Endothelial cell (in vitro differentiated cells): ENCODE measurements around the gene GFOD1. TPM values are rescaled to one million over a fixed set of nuclear protein-coding genes. Genes with fewer than 3 reads are reported as not detected.
"Not testable (repeated sequence)": the region's sequence is repeated elsewhere in the genome, so short reads cannot be mapped to it uniquely, and the experiment has no call there.

Source experiments
- DNase-seq: peaks from one replicate; pipeline ENCODE4 v3.0.0; 2021; ENCODE audit warnings: low spot score
- H3K27ac Mint-ChIP-seq: one replicate; pipeline ENCODE4 v1.8.0; 2021; ENCODE audit warnings: mixed read lengths, inconsistent platforms; ENCODE audit not compliant: unreplicated experiment
- H3K27me3 Mint-ChIP-seq: one replicate; pipeline ENCODE4 v1.8.0; 2021; ENCODE audit warnings: mild to moderate bottlenecking, moderate library complexity, mixed read lengths, inconsistent platforms; ENCODE audit not compliant: unreplicated experiment
- H3K36me3 Mint-ChIP-seq: one replicate; pipeline ENCODE4 v1.8.0; 2021; ENCODE audit warnings: mild to moderate bottlenecking, low read depth, mixed read lengths, inconsistent platforms; ENCODE audit not compliant: unreplicated experiment
- H3K4me1 Mint-ChIP-seq: one replicate; pipeline ENCODE4 v1.8.0; 2021; ENCODE audit warnings: mild to moderate bottlenecking, mixed read lengths, inconsistent platforms; ENCODE audit not compliant: unreplicated experiment
- H3K4me3 Mint-ChIP-seq: one replicate; pipeline ENCODE4 v1.8.0; 2021; ENCODE audit warnings: mild to moderate bottlenecking, mixed read lengths, inconsistent platforms; ENCODE audit not compliant: unreplicated experiment
- H3K9me3 Mint-ChIP-seq: one replicate; pipeline ENCODE4 v1.8.0; 2021; ENCODE audit warnings: mixed read lengths, inconsistent platforms; ENCODE audit not compliant: unreplicated experiment
- total RNA-seq: library from RNA; stranded (reverse); fragmentation: NEBNext Ultra II Directional; extraction: Animal tissue kit (Norgen Biotek cat#: 25700); gene quantifications from one replicate; pipeline ENCODE4 v1.2.1, GENCODE V29; 2021; ENCODE audit not compliant: unreplicated experiment
- TF ChIP-seq, protein P1 (sequence below): fragments of 200-600 bp; sonication (generic); IDR thresholded peaks from one replicate; pipeline ENCODE4 v1.5.0; 2021; ENCODE audit warnings: antibody characterized with exemption; ENCODE audit not compliant: unreplicated experiment

Gene GFOD1
- total RNA-seq, 1 donor from 2014 or later: 47.6 TPM

DNA sequence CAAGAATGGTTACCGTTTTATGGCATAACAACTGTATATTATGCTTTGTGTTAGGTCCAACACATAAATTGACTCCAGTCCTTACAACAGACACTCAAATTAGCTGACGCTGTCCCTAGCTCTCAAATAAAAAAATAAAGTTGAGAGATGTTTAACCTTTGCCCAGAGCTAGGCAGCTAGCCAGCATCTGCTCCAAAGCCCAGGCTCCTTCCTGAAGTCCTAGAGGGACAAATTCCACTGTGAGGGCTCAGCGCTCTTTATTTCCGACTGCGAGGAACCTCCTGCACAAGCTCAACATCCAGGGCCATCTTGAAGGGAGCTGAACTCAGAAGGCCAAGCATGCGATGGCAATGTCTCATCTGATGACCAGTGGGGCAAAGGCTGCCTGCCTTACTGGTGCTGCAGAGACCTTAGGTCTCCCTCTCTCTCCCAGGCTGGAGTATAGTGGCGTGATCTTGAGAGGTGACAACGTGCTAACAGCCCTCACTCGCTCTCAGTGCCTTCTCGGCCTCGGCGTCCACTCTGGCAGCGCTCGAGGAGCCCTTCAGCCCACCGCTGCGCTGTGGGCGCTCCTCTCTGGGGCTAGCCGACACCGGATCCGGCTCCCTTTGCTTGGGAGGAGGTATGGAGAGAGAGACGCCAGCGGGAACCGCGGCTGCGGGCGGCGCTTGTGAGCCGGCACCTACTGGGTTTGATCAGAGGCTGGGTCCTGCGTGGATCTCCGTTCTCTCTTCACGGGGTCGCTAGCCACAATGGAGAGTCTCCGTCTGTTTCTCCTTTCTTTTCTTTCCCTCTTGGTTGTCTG lies 24.7 kb upstream of the GFOD1 start:
- H3K27me3 Mint-ChIP-seq: peaks cover 2% of the 10 kb centered on the region
- DNase-seq: no peak
- TF ChIP-seq, protein P1, sequence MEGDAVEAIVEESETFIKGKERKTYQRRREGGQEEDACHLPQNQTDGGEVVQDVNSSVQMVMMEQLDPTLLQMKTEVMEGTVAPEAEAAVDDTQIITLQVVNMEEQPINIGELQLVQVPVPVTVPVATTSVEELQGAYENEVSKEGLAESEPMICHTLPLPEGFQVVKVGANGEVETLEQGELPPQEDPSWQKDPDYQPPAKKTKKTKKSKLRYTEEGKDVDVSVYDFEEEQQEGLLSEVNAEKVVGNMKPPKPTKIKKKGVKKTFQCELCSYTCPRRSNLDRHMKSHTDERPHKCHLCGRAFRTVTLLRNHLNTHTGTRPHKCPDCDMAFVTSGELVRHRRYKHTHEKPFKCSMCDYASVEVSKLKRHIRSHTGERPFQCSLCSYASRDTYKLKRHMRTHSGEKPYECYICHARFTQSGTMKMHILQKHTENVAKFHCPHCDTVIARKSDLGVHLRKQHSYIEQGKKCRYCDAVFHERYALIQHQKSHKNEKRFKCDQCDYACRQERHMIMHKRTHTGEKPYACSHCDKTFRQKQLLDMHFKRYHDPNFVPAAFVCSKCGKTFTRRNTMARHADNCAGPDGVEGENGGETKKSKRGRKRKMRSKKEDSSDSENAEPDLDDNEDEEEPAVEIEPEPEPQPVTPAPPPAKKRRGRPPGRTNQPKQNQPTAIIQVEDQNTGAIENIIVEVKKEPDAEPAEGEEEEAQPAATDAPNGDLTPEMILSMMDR: no peak
- no peak overlapping the region for H3K4me3 Mint-ChIP-seq
- peaks cover 6% of the 10 kb centered on the region for H3K36me3 Mint-ChIP-seq
- H3K4me1 Mint-ChIP-seq: no peaks in the 10 kb centered on the region
- no peak overlapping the region for H3K27ac Mint-ChIP-seq
- no peaks in the 10 kb centered on the region for H3K9me3 Mint-ChIP-seq

DNA sequence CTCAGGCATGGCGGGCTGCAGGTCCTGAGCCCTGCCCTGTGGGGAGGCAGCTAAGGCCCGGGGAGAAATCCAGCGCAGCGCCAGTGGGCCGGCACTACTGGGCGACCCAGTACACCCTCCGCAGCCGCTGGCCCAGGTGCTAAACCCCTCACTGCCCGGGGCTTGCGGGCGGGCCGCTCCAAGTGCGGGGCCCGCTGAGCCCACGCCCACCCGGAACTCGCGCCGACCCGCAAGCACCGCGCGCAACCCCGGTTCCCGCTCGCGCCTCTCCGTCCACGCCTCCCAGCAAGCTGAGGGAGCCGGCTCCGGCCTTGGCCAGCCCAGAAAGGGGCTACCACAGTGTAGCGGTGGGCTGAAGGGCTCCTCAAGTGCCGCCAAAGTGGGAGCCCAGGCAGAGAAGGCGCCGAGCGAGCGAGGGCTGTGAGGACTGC lies 23.8 kb upstream of the GFOD1 start:
- not testable (repeated sequence) for H3K27ac Mint-ChIP-seq, DNase-seq

DNA sequence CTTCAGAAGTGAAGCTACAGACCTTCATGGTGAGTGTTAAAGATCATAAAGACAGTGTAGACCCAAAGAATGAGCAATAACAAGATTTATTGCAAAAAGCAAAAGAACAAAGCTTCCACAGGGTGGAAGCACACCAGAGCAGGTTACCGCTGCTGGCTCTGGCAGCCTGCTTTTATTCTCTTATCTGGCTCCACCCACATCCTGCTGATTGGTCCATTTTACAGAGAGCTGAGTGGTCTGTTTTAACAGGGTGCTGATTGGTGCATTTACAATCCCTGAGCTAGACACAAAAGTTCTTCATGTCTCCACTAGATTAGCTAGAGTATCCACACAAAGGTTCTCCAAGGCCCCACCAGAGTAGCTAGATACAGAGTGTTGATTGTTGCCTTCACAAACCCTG lies 23.0 kb upstream of the GFOD1 start:
- not testable (repeated sequence) for H3K27me3 Mint-ChIP-seq, H3K9me3 Mint-ChIP-seq, H3K4me3 Mint-ChIP-seq, DNase-seq, H3K4me1 Mint-ChIP-seq, H3K36me3 Mint-ChIP-seq, H3K27ac Mint-ChIP-seq

More for the DNA sequence above, 23.8 kb upstream of the GFOD1 start:
- H3K27me3 Mint-ChIP-seq, H3K4me3 Mint-ChIP-seq, H3K36me3 Mint-ChIP-seq, H3K9me3 Mint-ChIP-seq, H3K4me1 Mint-ChIP-seq: not testable (repeated sequence)

DNA sequence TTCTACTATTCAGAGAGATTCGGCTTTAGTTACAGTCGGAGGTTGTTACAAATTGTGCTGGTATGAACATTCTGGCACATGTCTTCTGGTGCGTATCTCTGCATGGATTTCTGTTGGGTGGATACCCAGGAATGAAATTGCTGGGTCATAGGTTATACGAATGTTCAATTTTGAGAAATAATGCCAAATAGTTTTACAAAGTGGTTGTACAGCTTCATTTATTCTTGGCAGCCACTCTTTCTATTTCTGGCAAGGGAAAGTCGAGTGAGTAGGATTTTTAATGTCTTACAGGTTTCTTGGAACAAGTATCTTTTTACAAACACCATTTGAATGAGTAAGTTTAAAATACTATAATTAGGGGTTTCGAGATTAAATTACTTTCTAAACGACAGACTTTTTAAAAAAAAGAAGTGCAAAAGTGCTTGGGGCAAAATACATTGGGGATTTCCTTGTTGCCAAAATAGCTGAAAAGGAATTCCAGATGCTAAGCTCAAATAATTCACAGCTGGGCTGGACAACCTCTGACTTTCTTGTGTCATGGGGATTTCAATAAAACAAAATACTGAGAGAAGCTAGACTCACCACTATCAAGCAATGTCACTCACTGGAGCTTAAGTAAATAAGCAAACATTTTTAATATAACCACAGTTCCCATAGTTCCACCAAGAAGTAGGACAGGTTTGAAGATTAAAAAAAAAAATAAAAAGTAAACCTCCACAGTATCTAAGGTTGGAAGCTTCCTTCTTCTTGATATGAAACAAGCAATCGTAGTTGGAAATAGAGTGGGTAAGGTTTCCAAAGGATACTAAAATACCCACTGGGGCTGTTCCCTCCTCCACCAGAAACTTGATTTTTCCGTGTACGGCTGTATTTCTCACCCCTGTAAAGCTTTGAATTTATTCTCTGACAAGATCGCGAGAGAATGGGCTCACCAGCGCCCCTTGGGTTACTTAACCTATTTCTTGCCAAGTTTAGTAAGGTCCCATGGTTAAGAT lies 21.6 kb upstream of the GFOD1 start:
- no peak overlapping the region for H3K27ac Mint-ChIP-seq
- H3K9me3 Mint-ChIP-seq: no peaks in the 10 kb centered on the region
- no peak overlapping the region for H3K4me3 Mint-ChIP-seq
- H3K4me1 Mint-ChIP-seq: peaks cover 10% of the 10 kb centered on the region
- peaks cover 6% of the 10 kb centered on the region for H3K36me3 Mint-ChIP-seq
- TF ChIP-seq, protein P1: no peak
- no peak for DNase-seq
- H3K27me3 Mint-ChIP-seq: peaks cover 2% of the 10 kb centered on the region

DNA sequence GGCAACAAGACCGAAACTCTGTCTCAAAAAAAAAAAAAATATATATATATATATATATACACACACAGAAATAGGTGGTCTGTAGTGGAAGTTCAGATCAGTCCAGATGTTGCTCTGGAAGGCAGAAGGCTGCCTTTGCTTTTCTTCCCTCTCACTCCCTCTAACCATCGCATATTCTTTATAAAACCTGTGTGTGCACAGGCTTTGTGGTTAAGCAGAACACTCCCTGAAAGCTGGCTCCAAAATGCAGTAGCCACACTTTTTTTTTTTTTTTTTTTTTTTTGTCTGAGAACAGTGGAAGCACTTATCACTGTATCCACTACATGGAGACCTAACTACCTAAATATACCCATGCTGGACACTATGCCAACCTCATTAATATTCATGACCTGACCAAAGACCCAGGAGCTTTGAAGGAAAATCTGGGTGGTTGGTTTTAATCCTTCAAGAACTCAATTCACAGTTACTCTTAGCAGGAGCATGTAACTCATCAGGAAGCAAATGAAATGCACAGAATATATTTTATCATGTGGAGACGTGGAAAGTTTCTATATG lies 20.0 kb upstream of the GFOD1 start:
- H3K27ac Mint-ChIP-seq: no peak overlapping the region
- H3K27me3 Mint-ChIP-seq: peaks cover 2% of the 10 kb centered on the region

More for the DNA sequence above, 20.0 kb upstream of the GFOD1 start:
- Mint-ChIP-seq H3K4me1 (peaks cover 10% of the 10 kb centered on the region), H3K36me3 (no peaks in the 10 kb centered on the region), H3K9me3 (no peaks in the 10 kb centered on the region), H3K4me3 (no peak overlapping the region)
- no peak for DNase-seq
- TF ChIP-seq, protein P1: no peak
